ENCODE results near the gene DDX18.

- TF ChIP-seq CTCF (IDR thresholded peaks at IDR 0.05) (no peak), POLR2A (IDR thresholded peaks at IDR 0.05) (no peak)
Measured at GRCh38 chr2:117850461-117850860, 36.0 kb downstream of the DDX18 start.
